Mucosa of stomach (tissue), 1 donor: ENCODE measurements around the gene FAM120A.

Experiments
- H3K27me3 ChIP-seq: one replicate; pipeline ENCODE4 v1.7.0; 2013; ENCODE audit warnings: mild to moderate bottlenecking, low read length; ENCODE audit not compliant: control insufficient read depth, insufficient read depth
- H3K36me3 ChIP-seq: one replicate; pipeline ENCODE4 v1.7.0; 2013; ENCODE audit warnings: low read length; ENCODE audit not compliant: control insufficient read depth, insufficient read depth
- H3K4me1 ChIP-seq: one replicate; pipeline ENCODE4 v1.7.0; 2013; ENCODE audit warnings: mild to moderate bottlenecking, low read length; ENCODE audit not compliant: control insufficient read depth, insufficient read depth
- H3K4me3 ChIP-seq: one replicate; pipeline ENCODE4 v1.7.0; 2013; ENCODE audit warnings: low read length
- H3K9ac ChIP-seq: one replicate; pipeline ENCODE4 v1.7.0; 2013; ENCODE audit warnings: mild to moderate bottlenecking, low read length, moderate library complexity
- H3K9me3 ChIP-seq: one replicate; pipeline ENCODE4 v1.7.0; 2013; ENCODE audit warnings: mild to moderate bottlenecking, low read length, moderate library complexity; ENCODE audit not compliant: control insufficient read depth
- donor health status: Pancreatic carcinoma.

FAM120A gene

DNA sequence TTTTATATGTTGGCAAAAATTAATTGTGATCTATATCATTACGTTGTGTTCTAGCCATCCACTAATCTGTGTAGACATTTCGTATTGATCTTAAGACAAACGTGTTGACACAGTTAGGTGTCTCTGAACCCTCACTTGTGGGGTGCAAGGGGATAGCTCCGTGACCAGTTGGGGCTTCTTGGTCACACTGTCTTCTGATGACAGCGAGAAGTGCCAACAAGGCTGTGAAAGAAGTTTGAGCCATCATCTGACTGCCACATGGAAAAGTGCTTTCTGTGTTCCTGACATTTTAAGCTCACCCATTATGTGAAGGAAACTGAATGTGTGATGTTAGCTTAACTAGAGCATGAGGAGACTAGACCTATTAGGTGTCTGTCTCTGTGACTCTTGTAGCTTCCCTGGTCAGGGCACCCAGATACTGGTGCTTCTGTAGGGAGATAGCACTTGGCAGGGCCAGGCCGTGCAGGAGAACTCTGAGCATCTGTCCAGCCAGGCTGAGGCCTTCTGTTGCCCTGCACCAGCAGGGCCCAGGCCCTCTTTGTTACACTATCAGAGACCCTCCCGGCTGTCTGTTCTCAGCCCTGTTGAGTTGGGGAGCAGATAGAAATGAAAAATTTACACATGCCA is 72.1 kb downstream of the FAM120A start:
- Histone ChIP-seq H3K4me1 (no peaks in the 10 kb centered on the region), H3K27me3 (no peaks in the 10 kb centered on the region), H3K9me3 (no peaks in the 10 kb centered on the region), H3K36me3 (peaks cover 10% of the 10 kb centered on the region), H3K4me3 (no peak overlapping the region), H3K9ac (no peak overlapping the region)

DNA sequence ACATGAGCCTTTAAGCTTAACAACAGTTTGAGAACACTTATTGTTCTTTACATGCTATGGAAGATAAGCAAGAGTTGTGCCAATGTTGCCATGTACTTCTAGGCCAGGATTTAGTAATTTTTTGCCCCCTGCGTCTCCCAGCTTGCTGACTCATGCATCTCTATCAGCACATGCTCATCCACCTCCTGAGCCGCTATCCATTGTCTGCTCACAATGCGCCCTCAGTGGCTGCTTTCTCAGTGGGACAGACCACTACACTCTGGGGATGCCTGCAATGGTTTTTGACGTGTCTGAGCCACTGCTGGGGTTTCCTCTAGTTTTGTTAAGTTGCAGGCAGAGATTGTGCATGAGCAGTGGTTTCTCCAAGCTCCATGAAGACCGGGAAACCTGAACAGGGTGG is 74.0 kb downstream of the FAM120A start:
- H3K4me3 ChIP-seq, result no peak overlapping the region
- H3K9me3 ChIP-seq, result no peaks in the 10 kb centered on the region
- no peaks in the 10 kb centered on the region for H3K27me3 ChIP-seq
- H3K4me1 ChIP-seq, result no peaks in the 10 kb centered on the region
- H3K36me3 ChIP-seq, result peaks cover 10% of the 10 kb centered on the region
- no peak overlapping the region for H3K9ac ChIP-seq

DNA sequence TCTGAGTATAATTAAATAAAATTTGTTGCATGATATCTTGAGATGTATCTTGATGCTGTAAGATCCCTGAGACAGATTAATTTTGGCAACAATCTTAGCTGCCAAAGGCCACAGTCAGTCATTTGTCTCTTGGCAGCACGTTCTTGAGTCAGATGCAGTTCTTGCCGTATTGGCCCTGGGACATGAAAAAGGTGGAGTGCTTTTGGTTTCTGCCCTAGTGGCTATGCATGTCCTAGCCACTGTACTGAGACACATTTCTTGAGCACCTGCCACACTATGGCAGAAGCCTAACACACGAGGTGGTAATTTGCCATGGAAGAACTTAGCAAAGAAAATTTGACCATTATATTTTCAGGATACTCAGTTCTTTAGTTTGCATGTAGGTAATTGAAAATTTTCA is 79.9 kb downstream of the FAM120A start:
- Histone ChIP-seq H3K9ac (no peak overlapping the region), H3K36me3 (peaks cover 6% of the 10 kb centered on the region), H3K9me3 (no peaks in the 10 kb centered on the region), H3K4me3 (no peak overlapping the region), H3K27me3 (no peaks in the 10 kb centered on the region), H3K4me1 (no peaks in the 10 kb centered on the region)

DNA sequence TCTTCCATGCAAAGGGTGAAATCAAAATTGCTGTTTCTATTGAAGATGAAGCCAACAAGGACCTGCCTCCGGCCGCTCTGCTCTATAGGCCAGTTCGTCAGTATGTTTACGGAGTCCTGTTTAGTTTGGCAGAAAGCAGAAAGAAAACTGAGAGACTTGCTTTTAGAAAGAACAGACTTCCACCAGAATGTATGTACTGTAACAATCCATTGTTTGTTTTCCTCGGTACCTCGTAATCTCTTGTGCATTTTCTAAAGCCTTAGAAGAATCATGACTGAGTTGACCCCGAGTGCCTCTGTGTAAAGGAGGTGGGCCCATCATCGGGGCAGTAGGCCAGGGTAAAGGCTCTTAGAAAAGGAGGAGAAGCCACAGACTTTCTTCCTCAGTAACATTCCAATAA is 80.7 kb downstream of the FAM120A start:
- peaks cover 6% of the 10 kb centered on the region for H3K36me3 ChIP-seq
- H3K4me1 ChIP-seq, result no peaks in the 10 kb centered on the region
- H3K4me3 ChIP-seq, result no peak overlapping the region
- H3K9me3 ChIP-seq, result no peaks in the 10 kb centered on the region
- H3K9ac ChIP-seq, result no peak overlapping the region
- no peaks in the 10 kb centered on the region for H3K27me3 ChIP-seq

DNA sequence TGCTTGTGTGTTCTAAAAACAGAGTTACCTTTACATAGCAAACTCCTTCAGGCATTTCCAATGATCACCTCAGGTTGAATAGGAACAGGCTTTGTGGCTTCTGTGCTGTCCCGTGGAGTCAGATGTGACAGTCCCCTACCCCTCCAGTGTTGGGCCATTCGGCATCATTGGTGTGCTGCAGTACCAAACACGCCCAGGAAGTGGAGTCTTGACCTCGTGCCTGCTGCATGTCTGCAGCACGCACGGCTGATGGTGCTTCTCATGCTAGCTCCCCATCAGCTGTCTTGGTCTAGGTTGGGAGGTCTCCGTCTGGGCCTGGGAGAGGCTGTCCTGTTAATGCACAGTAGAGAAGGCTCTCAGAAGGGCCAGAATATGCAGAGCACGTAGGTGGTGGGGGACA is 82.4 kb downstream of the FAM120A start:
- H3K4me1 ChIP-seq, result no peaks in the 10 kb centered on the region
- no peaks in the 10 kb centered on the region for H3K27me3 ChIP-seq
- H3K36me3 ChIP-seq, result peaks cover 9% of the 10 kb centered on the region
- H3K9ac ChIP-seq, result no peak overlapping the region
- H3K9me3 ChIP-seq, result no peaks in the 10 kb centered on the region
- no peak overlapping the region for H3K4me3 ChIP-seq

- no peaks in the 10 kb centered on the region for H3K4me1 ChIP-seq
- no peaks in the 10 kb centered on the region for H3K9me3 ChIP-seq
- H3K9ac ChIP-seq, result no peak overlapping the region
- peaks cover 9% of the 10 kb centered on the region for H3K36me3 ChIP-seq
- no peaks in the 10 kb centered on the region for H3K27me3 ChIP-seq
- no peak overlapping the region for H3K4me3 ChIP-seq
Measured at GRCh38 chr9:93536167-93536566, 84.7 kb downstream of the FAM120A start.

- Histone ChIP-seq H3K9me3 (no peaks in the 10 kb centered on the region), H3K9ac (no peak overlapping the region), H3K27me3 (no peaks in the 10 kb centered on the region), H3K4me1 (peaks cover 3% of the 10 kb centered on the region), H3K36me3 (peaks cover 9% of the 10 kb centered on the region), H3K4me3 (no peak overlapping the region)
Measured at GRCh38 chr9:93536874-93537273, 85.4 kb downstream of the FAM120A start.

GRCh38 chr9:93540305-93540704 is 88.8 kb downstream of the FAM120A start:
- Histone ChIP-seq H3K9ac (no peak overlapping the region), H3K4me3 (no peak overlapping the region), H3K9me3 (no peaks in the 10 kb centered on the region), H3K27me3 (no peaks in the 10 kb centered on the region), H3K36me3 (peaks cover 4% of the 10 kb centered on the region), H3K4me1 (peaks cover 4% of the 10 kb centered on the region)

- peaks cover 4% of the 10 kb centered on the region for H3K36me3 ChIP-seq
Measured at GRCh38 chr9:93541005-93541404, 89.5 kb downstream of the FAM120A start.

GRCh38 chr9:93541581-93542349 is 90.3 kb downstream of the FAM120A start:
- Histone ChIP-seq H3K4me1 (peaks cover 4% of the 10 kb centered on the region), H3K9me3 (no peaks in the 10 kb centered on the region), H3K27me3 (no peaks in the 10 kb centered on the region), H3K9ac (no peak overlapping the region), H3K36me3 (peaks cover 4% of the 10 kb centered on the region), H3K4me3 (no peak overlapping the region)

More at GRCh38 chr9:93541005-93541404, 89.5 kb downstream of the FAM120A start:
- H3K4me1 ChIP-seq, result peaks cover 4% of the 10 kb centered on the region
- no peak overlapping the region for H3K9ac ChIP-seq
- H3K9me3 ChIP-seq, result no peaks in the 10 kb centered on the region
- H3K4me3 ChIP-seq, result no peak overlapping the region
- H3K27me3 ChIP-seq, result no peaks in the 10 kb centered on the region

GRCh38 chr9:93543117-93543516 is 91.6 kb downstream of the FAM120A start:
- peaks cover 4% of the 10 kb centered on the region for H3K36me3 ChIP-seq
- H3K4me3 ChIP-seq, result no peak overlapping the region
- no peak overlapping the region for H3K9ac ChIP-seq
- peaks cover 4% of the 10 kb centered on the region for H3K4me1 ChIP-seq
- H3K9me3 ChIP-seq, result no peaks in the 10 kb centered on the region
- H3K27me3 ChIP-seq, result no peaks in the 10 kb centered on the region

DNA sequence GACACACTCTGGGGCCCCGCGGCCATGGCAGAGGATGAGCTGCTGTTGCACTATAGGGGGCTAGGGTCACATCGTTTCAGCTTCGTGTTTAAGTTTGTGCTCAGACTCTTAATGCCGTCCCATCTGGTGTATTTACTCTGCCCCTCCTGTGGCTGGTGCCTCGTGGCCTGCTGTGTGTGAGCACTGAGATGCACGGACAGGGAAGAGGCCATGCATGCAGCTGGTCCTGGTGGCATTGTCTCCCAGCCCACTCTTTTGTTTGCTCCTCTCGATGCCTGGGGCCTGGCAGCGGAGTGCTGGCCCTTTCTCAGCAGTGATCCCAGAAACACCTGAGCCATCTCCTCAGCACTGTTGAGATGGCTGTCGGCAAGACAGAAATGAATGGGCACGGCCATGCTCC is 94.9 kb downstream of the FAM120A start:
- Histone ChIP-seq H3K4me1 (peaks cover 4% of the 10 kb centered on the region), H3K9ac (no peak overlapping the region), H3K27me3 (no peaks in the 10 kb centered on the region), H3K4me3 (no peak overlapping the region), H3K9me3 (no peaks in the 10 kb centered on the region), H3K36me3 (no peaks in the 10 kb centered on the region)
